GM08714 (cell line): Measurements from ENCODE around the gene GARIN3.

Source experiments
- H3K4me3 ChIP-seq: fragments of 200-500 bp; sonication (Bioruptor generic); 2 replicates; pipeline ENCODE4 v1.5.1; 2014; ENCODE audit warnings: mild to moderate bottlenecking, low read length, inconsistent platforms
- ZNF274 ChIP-seq: IDR thresholded peaks from 2 replicates; pipeline ENCODE4 v1.6.1; 2012; ENCODE audit warnings: mild to moderate bottlenecking, low read depth, low read length

Gene GARIN3

GRCh38 chr5:157142317-157143126 lies 23.5 kb downstream of the GARIN3 start, which contains the start of gene MED7:
MED7 (minus strand) TSS chr5:157142865; CDS start chr5:157139431, 3,434 bp downstream.
- TF ChIP-seq ZNF274 = no peak
- H3K4me3 ChIP-seq = peak within 1 kb of the TSS; percentile 84

- no peak overlapping the region for H3K4me3 ChIP-seq
- TF ChIP-seq ZNF274 = no peak
These were observed 28.4 kb downstream of the GARIN3 start for GRCh38 chr5:157137691-157138090.

DNA sequence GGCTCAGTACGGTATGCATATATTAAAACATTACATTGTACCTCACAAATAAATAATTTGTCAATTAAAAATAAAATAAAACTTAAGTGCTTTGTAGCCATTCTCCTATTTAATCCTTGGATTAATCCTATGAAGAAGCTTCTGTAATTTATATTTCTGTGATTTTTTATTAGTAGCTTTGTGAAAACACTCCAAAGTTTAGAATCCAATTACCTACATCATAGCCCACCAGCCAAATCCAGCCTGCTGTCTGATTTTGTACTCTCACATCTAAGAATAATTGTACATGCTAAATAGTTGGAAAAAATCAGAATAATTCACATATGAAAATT lies 33.8 kb downstream of the GARIN3 start:
- TF ChIP-seq ZNF274 = no peak

DNA sequence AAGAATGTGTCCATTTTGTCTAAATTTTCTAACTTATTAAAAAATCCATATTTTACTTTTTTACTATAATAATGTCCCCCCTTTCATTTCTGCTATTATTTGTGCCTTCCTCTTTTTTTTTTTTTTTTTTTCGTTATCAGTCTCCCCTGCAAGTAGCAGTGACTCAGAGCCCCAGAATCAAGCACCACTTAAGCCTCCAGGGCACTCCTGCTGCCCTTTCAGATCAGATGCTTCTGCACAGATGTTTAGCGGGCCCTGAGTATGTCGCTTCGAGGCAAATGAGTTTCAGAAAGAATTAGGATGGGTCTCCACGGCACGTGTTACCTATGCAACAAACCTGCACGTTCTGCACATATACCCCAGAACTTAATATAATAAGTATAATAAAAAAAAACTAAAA lies 35.1 kb downstream of the GARIN3 start:
- no peak for TF ChIP-seq ZNF274
- H3K4me3 ChIP-seq = no peak overlapping the region

More for the DNA sequence above, 33.8 kb downstream of the GARIN3 start:
- H3K4me3 ChIP-seq = no peak overlapping the region

GRCh38 chr5:157121709-157122108 lies 44.4 kb downstream of the GARIN3 start:
- H3K4me3 ChIP-seq = no peak overlapping the region
- no peak for TF ChIP-seq ZNF274

DNA sequence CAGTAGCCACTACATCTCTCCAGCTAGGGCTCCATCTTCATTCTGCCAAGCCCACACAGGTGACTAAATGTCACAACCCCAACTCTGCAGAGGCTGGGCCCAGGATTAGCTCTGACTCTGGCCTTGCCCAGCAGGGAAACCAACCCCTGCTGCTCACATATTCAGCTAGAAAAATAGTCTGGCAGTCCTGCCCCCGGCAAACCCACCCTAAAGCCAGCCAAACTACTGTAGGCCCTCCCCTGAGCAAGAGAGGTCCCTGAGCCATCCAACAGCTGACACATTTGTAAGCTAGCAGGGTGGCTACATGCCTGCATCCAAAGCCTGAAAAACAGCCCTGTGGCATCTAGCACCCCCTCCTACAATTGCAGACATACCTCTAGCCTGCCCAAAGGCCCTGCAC lies 46.0 kb downstream of the GARIN3 start:
- no peak for TF ChIP-seq ZNF274
- no peak overlapping the region for H3K4me3 ChIP-seq

DNA sequence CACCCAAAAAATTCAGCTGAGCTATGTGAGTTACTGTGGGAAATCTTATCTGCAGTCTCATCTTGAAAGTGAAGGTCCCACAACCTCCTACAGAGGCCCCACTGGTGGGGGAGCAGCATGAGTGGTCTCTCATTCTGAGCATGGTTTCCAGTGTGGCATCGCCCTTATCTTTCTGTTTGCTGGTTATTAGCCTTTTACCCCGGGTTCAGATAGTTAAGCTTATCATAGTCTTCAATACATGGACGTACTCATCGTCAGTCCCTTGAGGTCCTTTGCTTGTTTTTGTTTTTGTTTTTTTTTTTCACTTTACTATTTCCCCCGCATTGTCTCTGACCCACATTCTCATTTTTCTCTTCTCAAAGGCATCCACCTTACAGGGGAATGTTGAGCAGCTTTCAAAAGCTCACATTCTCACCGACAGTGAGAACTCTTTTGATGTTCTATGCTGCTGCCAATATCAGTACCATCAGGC lies 49.5 kb downstream of the GARIN3 start:
- H3K4me3 ChIP-seq = no peak overlapping the region
- TF ChIP-seq ZNF274 = no peak

DNA sequence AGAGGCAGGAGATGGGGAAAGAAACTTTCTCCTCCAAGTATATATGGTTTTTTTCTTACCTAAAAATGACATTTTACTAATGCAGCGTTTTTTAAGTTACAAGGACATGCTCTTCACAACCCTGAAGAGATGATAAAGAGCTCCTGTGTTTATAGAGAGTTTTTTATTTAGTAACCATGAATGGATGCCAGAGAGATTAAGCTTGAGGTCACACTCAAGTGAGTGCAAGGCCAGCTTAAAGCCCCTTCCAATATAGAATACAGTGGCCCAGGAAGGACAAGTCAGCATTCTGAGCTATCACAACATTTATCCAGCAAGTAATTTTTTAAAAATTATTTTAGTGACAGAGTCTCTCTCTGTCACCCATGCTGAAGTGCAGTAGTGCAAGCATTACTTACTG lies 50.6 kb downstream of the GARIN3 start:
- TF ChIP-seq ZNF274 = no peak
- no peak overlapping the region for H3K4me3 ChIP-seq

DNA sequence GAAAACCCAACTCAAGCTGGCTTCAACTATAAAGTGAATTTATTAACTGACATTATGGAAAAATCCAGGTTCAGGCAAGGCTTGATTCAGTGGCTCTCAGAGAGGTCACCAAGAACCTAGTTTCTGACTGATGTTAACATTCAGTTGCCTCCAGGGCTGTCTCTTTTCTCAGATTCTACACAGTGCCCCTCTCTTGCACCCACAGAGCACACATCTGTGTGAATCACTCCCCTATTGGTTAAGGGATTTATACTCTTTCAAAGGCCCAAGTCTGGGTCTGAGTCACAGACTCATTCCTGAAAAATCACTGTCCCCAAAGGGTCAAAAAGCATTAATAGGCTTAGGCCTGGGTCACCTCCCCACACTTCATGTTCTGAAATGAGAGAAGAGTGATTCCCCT lies 51.1 kb downstream of the GARIN3 start:
- no peak for TF ChIP-seq ZNF274

DNA sequence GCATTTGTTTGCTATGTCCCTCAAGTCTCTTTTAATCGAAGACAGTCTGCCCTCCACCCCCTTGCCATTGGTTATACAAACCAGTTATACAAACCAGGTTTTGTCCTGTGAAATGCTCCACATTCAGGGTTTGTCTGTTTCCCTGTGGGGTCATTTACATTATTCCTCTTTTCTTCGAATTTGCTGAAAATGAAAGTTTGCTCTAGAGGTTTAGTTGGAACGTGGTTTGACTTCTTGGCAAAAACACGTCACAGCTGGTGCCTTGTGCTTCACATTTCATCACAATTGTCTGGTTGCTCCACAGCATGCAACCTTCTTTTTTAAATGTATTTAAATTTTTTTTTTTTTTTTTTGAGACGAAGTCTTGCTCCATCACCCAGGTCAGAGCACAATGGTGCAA lies 53.1 kb downstream of the GARIN3 start:
- no peak for TF ChIP-seq ZNF274
- no peak overlapping the region for H3K4me3 ChIP-seq

More for the DNA sequence above, 51.1 kb downstream of the GARIN3 start:
- H3K4me3 ChIP-seq = no peak overlapping the region
